ENCODE data around the gene EPHB2.

GRCh38 chr1:22709891-22710700 lies 543 bp upstream of the EPHB2 start:
- TF ChIP-seq TAF1 (IDR thresholded peaks at IDR 0.05; ENCODE audit: borderline replicate concordance, insufficient read depth, low read length) (no peak), POLR2AphosphoS5 (IDR thresholded peaks at IDR 0.05; ENCODE audit: low read depth, low read length) (no peak)

Data from PFSK-1 (cell line).